Right renal cortex interstitium (tissue), 3 donors: ENCODE measurements around the gene DENND2A. TPM values are rescaled to one million over a fixed set of nuclear protein-coding genes. Genes with fewer than 3 reads are reported as not detected.
"Not testable (repeated sequence)": the region's sequence is repeated elsewhere in the genome, so short reads cannot be mapped to it uniquely, and the experiment has no call there.

Source experiments
- DNase-seq, 3 donors: peaks; one replicate each; pipeline ENCODE4 v3.0.0-alpha.2; 2013; ENCODE audit warnings: low read depth in 3 of 3, low spot score in 2 of 3
- polyA plus RNA-seq, 3 donors: library from polyadenylated mRNA; unstranded; fragments of 120-200 nt; gene quantifications; one replicate each; pipeline ENCODE4 v1.2.1, GENCODE V29; 2013; ENCODE audit not compliant: insufficient read length in 3 of 3

The DENND2A gene
- polyA plus RNA-seq, 3 donors = 37.1 to 40.4 (median 37.4) TPM

GRCh38 chr7:140557809-140558518 lies 82.6 kb downstream of the DENND2A start:
- DNase-seq = no peak

- DNase-seq = no peak
Observed at GRCh38 chr7:140557069-140557468, 83.5 kb downstream of the DENND2A start.

DNA sequence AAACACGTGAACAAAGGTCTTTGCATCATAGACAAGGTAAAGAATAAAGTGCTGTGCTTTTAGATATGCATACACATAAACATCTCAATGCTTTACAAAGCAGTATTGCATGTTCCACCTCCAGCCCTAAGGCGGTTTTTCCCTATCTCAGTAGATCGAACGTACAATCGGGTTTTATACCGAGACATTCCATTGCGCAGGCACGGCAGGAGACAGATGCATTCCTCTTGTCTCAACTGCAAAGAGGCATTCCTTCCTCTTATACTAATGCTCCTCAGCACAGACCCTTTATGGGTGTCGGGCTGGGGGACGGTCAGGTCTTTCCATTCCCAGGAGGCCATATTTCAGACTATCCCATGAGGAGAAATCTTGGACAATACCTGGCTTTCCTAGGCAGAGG lies 87.4 kb downstream of the DENND2A start:
- not testable (repeated sequence) for DNase-seq

DNA sequence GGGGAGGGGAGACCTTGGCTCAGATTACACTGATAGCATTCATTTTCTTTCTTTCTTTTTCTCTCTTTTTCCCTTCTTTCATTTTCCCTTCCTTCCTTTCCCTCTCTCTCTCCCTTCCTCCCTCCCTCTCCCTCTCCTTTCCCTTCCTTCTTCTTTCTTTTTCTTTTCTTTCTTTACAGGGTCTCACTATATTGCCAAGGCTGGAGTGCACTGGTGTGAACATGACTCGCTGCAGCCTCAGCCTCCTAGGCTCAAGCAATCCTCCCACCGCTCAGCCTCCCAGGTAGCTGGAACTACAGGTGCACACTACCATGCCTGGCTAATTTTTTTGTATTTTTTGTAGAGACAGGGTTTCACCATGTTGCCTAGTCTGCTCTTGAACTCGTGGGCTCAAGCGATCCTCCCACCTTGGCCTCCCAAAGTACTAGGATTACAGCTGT lies 88.4 kb downstream of the DENND2A start:
- DNase-seq = no peak

GRCh38 chr7:140551355-140552239 lies 89.0 kb downstream of the DENND2A start:
- DNase-seq = no peak

- no peak for DNase-seq
Observed at GRCh38 chr7:140546947-140547346, 93.7 kb downstream of the DENND2A start.

DNA sequence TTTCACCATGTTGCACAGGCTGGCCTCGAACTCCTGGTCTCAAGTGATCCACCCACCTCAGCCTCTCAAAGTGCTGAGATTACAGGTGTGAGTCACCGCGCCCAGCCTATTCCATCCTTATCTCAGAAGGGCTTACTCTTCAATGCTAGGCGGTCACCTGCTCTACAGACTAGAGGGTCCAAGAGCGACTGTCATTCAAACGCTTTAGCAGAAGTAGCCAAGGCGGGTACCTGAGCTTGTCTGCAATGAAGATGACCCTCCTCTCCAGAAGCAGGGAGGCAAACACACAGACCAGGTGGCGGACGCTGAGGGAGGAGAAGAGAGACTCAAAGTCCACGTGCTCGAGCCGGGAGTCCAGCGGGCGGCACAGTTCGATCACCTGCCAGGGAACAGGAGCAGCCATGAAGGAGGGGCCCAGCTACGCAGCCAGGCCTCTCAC lies 96.2 kb downstream of the DENND2A start:
- DNase-seq = no peak

GRCh38 chr7:140542228-140542603 lies 98.4 kb downstream of the DENND2A start:
- DNase-seq = no peak

- peak in 2 of 3 donors; percentile 75 to 85 for DNase-seq
Observed at GRCh38 chr7:140541513-140542227, 98.9 kb downstream of the DENND2A start.

GRCh38 chr7:140541176-140541512 lies 99.5 kb downstream of the DENND2A start:
- no peak for DNase-seq

GRCh38 chr7:140540136-140540777 lies 100.4 kb downstream of the DENND2A start:
- no peak for DNase-seq

DNA sequence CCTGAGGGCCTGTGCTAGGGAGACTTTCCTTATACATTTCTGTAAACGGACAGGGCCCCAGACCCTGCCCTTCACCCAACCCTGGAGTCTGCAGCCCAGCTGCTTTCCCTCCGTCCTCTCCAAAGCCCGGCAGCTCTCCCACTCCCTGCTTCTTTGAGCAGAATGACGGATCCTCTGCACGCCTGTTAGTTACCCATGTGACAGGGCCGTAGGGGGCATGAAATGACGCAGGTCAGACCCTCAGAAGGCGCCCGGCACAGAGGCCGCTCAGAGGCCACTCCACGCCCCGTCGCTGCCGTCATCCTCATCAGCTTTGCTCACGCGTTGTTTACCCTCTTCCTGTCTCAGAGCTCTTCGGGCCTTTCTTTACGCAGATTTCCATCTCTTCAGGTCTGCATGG lies 101.2 kb downstream of the DENND2A start:
- DNase-seq = no peak

GRCh38 chr7:140537750-140538482 lies 102.7 kb downstream of the DENND2A start:
- DNase-seq = no peak

GRCh38 chr7:140534743-140535142 lies 105.9 kb downstream of the DENND2A start:
- no peak for DNase-seq

DNA sequence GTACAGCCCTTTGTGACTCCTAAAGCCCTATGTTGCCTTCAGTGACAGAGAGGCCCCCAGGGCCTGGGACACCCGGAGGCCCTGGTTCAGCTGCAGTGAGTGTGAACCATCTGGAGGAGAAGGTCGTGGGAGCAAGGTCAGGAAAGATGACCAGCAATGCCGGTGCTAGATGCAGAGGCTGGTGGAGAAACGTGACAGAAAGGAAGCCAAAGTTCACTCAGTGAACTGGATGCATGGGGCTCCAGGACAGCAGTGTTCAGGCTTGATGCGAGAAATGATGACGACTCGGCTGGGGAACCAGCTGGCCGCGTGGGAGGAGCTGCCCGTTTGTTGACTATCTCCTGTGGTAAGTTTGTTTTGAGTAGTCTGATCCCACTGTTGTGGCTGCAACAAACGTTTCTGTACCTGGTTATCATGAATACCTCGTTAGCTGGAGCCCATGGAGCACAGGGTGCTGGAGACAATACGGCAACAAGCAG lies 107.2 kb downstream of the DENND2A start:
- no peak for DNase-seq

DNA sequence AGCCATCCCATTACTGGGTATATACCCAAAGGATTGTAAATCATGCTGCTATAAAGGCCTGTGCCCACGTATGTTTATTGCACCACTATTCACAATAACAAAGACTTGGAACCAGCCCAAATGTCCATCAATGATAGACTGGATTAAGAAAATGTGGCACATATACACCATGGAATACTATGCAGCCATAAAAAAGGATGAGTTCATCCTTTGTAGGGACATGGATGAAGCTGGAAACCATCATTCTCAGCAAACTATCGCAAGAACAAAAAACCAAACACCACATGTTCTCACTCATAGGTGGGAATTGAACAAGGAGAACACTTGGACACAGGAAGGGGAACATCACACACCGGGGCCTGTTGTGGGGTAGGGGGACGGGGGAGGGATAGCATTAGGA lies 111.2 kb downstream of the DENND2A start:
- DNase-seq = not testable (repeated sequence)

- no peak for DNase-seq
Observed at GRCh38 chr7:140526787-140527664, 113.6 kb downstream of the DENND2A start.

GRCh38 chr7:140526214-140526613 lies 114.4 kb downstream of the DENND2A start:
- no peak for DNase-seq

DNA sequence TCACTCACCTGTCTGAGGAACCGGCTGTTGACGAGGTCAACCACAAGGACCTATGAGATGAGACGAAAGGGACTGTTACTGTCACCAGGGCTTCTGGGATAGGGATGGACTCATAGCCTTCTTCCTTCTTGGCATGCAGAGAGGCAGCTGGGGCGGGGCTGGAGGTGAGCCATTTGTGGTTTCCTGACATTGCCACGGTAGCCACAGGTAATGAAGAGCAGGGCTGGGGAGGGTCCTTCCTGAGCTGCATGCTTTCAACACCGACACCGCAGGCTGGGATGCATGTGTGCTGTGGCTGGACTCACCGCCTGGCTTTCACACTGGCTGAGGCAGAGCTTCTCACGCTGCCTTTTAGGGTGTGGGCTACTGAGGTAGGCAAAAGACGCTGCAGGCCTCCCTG lies 114.9 kb downstream of the DENND2A start:
- DNase-seq = no peak
